Hepatocyte (in vitro differentiated cells): ENCODE results near the gene PTPRD. TPM values are rescaled to one million over a fixed set of nuclear protein-coding genes. Genes with fewer than 3 reads are reported as not detected.

Experiments used
- DNase-seq: peaks from one replicate; pipeline ENCODE4 v3.0.0-alpha.2; 2016; ENCODE audit warnings: low spot score
- H2AFZ ChIP-seq: fragments of 200-600 bp; sonication (generic); 2 replicates; pipeline ENCODE4 v1.6.0; 2016; ENCODE audit warnings: antibody characterized with exemption, mild to moderate bottlenecking
- H3K27ac ChIP-seq: fragments of 200-600 bp; sonication (generic); 2 replicates; pipeline ENCODE4 v1.5.1; 2016; ENCODE audit warnings: mild to moderate bottlenecking
- H3K27me3 ChIP-seq: fragments of 200-600 bp; sonication (generic); 2 replicates; pipeline ENCODE4 v1.6.1; 2016
- H3K36me3 ChIP-seq: fragments of 200-600 bp; sonication (generic); replicated peaks from 2 replicates; pipeline ENCODE4 v1.5.1; 2016; ENCODE audit warnings: low read depth; ENCODE audit not compliant: insufficient read depth
- H3K4me1 ChIP-seq: fragments of 200-600 bp; sonication (generic); 2 replicates; pipeline ENCODE4 v1.5.1; 2016; ENCODE audit warnings: mild to moderate bottlenecking, moderate library complexity; ENCODE audit not compliant: insufficient read depth
- H3K4me2 ChIP-seq: fragments of 200-600 bp; sonication (generic); 2 replicates; pipeline ENCODE4 v1.6.0; 2016
- H3K4me3 ChIP-seq: fragments of 200-600 bp; sonication (generic); 2 replicates; pipeline ENCODE4 v1.5.1; 2016; ENCODE audit warnings: mild to moderate bottlenecking
- H3K79me2 ChIP-seq: fragments of 200-600 bp; sonication (generic); 2 replicates; pipeline ENCODE4 v1.6.0; 2017; ENCODE audit warnings: mild to moderate bottlenecking
- H3K9me2 ChIP-seq: fragments of 200-600 bp; sonication (generic); replicated peaks from 2 replicates; pipeline ENCODE4 v1.6.0; 2017; ENCODE audit warnings: mild to moderate bottlenecking; ENCODE audit not compliant: insufficient read depth
- H3K9me3 ChIP-seq: fragments of 200-600 bp; sonication (generic); 2 replicates; pipeline ENCODE4 v1.5.1; 2016; ENCODE audit warnings: low read depth, mild to moderate bottlenecking
- H4K20me1 ChIP-seq: fragments of 200-600 bp; sonication (generic); 2 replicates; pipeline ENCODE4 v1.6.0; 2016; ENCODE audit warnings: mild to moderate bottlenecking; ENCODE audit not compliant: insufficient read depth, poor library complexity, severe bottlenecking
- CTCF ChIP-seq: fragments of 200-600 bp; sonication (generic); IDR thresholded peaks from 2 replicates; pipeline ENCODE4 v1.5.1; 2016; ENCODE audit warnings: antibody characterized with exemption, mild to moderate bottlenecking; ENCODE audit not compliant: poor library complexity
- EZH2 ChIP-seq: fragments of 200-600 bp; sonication (generic); IDR thresholded peaks from 2 replicates; pipeline ENCODE4 v1.6.1; 2016; ENCODE audit warnings: antibody characterized with exemption, mild to moderate bottlenecking, borderline replicate concordance
- EZH2phosphoT487 ChIP-seq: fragments of 200-600 bp; sonication (generic); IDR thresholded peaks from one replicate; pipeline ENCODE4 v1.6.1; 2018; ENCODE audit warnings: antibody characterized with exemption, mild to moderate bottlenecking, low read depth, moderate library complexity; ENCODE audit not compliant: unreplicated experiment, severe bottlenecking
- WGBS: methylation state at CpG from one replicate; pipeline ENCODE4 v1.1.6; 2016; ENCODE audit warnings: low lambda C conversion rate; ENCODE audit errors: missing lambda C conversion rate; 5-methylcytosine and 5-hydroxymethylcytosine counted together
- polyA plus RNA-seq: library from polyadenylated mRNA; unstranded; fragments of >200 nt; fragmentation: Nextera tagmentation; extraction: Ambion mirVana; gene quantifications from 2 replicates; pipeline ENCODE4 v1.2.1, GENCODE V29; 2016
- total RNA-seq: library from RNA; depleted of rRNA; stranded (reverse); fragments of >200 nt; gene quantifications from 2 replicates; pipeline ENCODE4 v1.2.3, GENCODE V29; 2014

PTPRD gene
- total and polyA plus RNA-seq, 2 experiments from 2014 or later, result 6.5 to 77.6 TPM

- Histone ChIP-seq H4K20me1 (no peaks in the 10 kb centered on the region), H3K4me1 (no peaks in the 10 kb centered on the region), H3K4me3 (no peak overlapping the region), H3K9me3 (no peaks in the 10 kb centered on the region), H3K27ac (no peak overlapping the region), H3K79me2 (no peaks in the 10 kb centered on the region), H3K4me2 (no peak overlapping the region), H3K27me3 (no peaks in the 10 kb centered on the region), H3K36me3 (no peaks in the 10 kb centered on the region), H3K9me2 (no peaks in the 10 kb centered on the region), H2AFZ (no peak overlapping the region)
- DNase-seq, result no peak
- 68% methylated on average over 2 of the region's 2 CpGs for WGBS
- TF ChIP-seq EZH2phosphoT487, result no peak
- no peak for TF ChIP-seq EZH2
- no peak for TF ChIP-seq CTCF
Measured at GRCh38 chr9:10396615-10397014, 216.2 kb downstream of the PTPRD start.

- Histone ChIP-seq H4K20me1 (no peaks in the 10 kb centered on the region), H2AFZ (no peak overlapping the region), H3K4me1 (no peaks in the 10 kb centered on the region), H3K27me3 (no peaks in the 10 kb centered on the region), H3K9me3 (no peaks in the 10 kb centered on the region), H3K4me3 (no peak overlapping the region), H3K9me2 (no peaks in the 10 kb centered on the region), H3K27ac (no peak overlapping the region), H3K36me3 (no peaks in the 10 kb centered on the region), H3K4me2 (no peak overlapping the region), H3K79me2 (no peaks in the 10 kb centered on the region)
- no peak for DNase-seq
- WGBS, result 87% methylated on average over 1 of the region's 1 CpG
- TF ChIP-seq CTCF (no peak), EZH2phosphoT487 (no peak), EZH2 (no peak)
Measured at GRCh38 chr9:10387282-10387681, 225.5 kb downstream of the PTPRD start.

- Histone ChIP-seq H3K9me2 (no peaks in the 10 kb centered on the region), H3K4me1 (no peaks in the 10 kb centered on the region), H3K36me3 (no peaks in the 10 kb centered on the region), H3K79me2 (no peaks in the 10 kb centered on the region), H4K20me1 (no peaks in the 10 kb centered on the region), H3K4me2 (no peak overlapping the region), H2AFZ (no peak overlapping the region), H3K9me3 (no peaks in the 10 kb centered on the region), H3K27me3 (no peaks in the 10 kb centered on the region), H3K4me3 (no peak overlapping the region), H3K27ac (no peak overlapping the region)
- DNase-seq, result no peak
- TF ChIP-seq CTCF, result no peak
- TF ChIP-seq EZH2, result no peak
Measured at GRCh38 chr9:10371824-10372223, 241.0 kb downstream of the PTPRD start.

- Histone ChIP-seq H3K4me2 (no peak overlapping the region), H3K9me2 (no peaks in the 10 kb centered on the region), H3K36me3 (no peaks in the 10 kb centered on the region), H3K79me2 (no peaks in the 10 kb centered on the region), H3K27ac (no peak overlapping the region), H3K9me3 (no peaks in the 10 kb centered on the region), H3K4me3 (no peak overlapping the region), H3K27me3 (no peaks in the 10 kb centered on the region), H4K20me1 (no peaks in the 10 kb centered on the region), H2AFZ (no peak overlapping the region), H3K4me1 (no peaks in the 10 kb centered on the region)
- 45% methylated on average over 3 of the region's 3 CpGs for WGBS
- peak; percentile 61 for DNase-seq
- TF ChIP-seq EZH2 (no peak), CTCF (peak; percentile 81)
Measured at GRCh38 chr9:10366171-10366779, 246.5 kb downstream of the PTPRD start.
